Measurements from ENCODE around the gene MSMO1.
"Not testable (repeated sequence)": the region's sequence is repeated elsewhere in the genome, so short reads cannot be mapped to it uniquely, and the experiment has no call there.

MSMO1 gene

GRCh38 chr4:165327211-165328100 is at the start of gene MSMO1:
MSMO1 (plus strand) TSS chr4:165327669; CDS start chr4:165333371, 5,702 bp downstream.
- peak; percentile 97 for DNase-seq (ENCODE audit: low spot score)

- DNase-seq (ENCODE audit: low spot score): not testable (repeated sequence)
These were observed 47.9 kb upstream of the MSMO1 start for GRCh38 chr4:165279531-165279930.

- DNase-seq (ENCODE audit: low spot score): not testable (repeated sequence)
These were observed 42.8 kb upstream of the MSMO1 start for GRCh38 chr4:165284697-165285096.

GRCh38 chr4:165286619-165287340 is 40.7 kb upstream of the MSMO1 start:
- not testable (repeated sequence) for DNase-seq (ENCODE audit: low spot score)

GRCh38 chr4:165288226-165288625 is 39.2 kb upstream of the MSMO1 start:
- DNase-seq (ENCODE audit: low spot score): no peak

GRCh38 chr4:165288639-165289422 is 38.6 kb upstream of the MSMO1 start:
- no peak for DNase-seq (ENCODE audit: low spot score)

- DNase-seq (ENCODE audit: low spot score): no peak
These were observed 38.1 kb upstream of the MSMO1 start for GRCh38 chr4:165289423-165289785.

GRCh38 chr4:165293061-165293460 is 34.4 kb upstream of the MSMO1 start:
- DNase-seq (ENCODE audit: low spot score): no peak

- DNase-seq (ENCODE audit: low spot score): no peak
These were observed 33.4 kb upstream of the MSMO1 start for GRCh38 chr4:165293927-165294649.

- DNase-seq (ENCODE audit: low spot score): no peak
These were observed 32.6 kb upstream of the MSMO1 start for GRCh38 chr4:165294907-165295306.

- no peak for DNase-seq (ENCODE audit: low spot score)
These were observed 29.8 kb upstream of the MSMO1 start for GRCh38 chr4:165297626-165298025.

- DNase-seq (ENCODE audit: low spot score): no peak
These were observed 27.9 kb upstream of the MSMO1 start for GRCh38 chr4:165299399-165300060.

- DNase-seq (ENCODE audit: low spot score): no peak
These were observed 25.6 kb upstream of the MSMO1 start for GRCh38 chr4:165301833-165302232.

GRCh38 chr4:165302658-165303057 is 24.8 kb upstream of the MSMO1 start:
- no peak for DNase-seq (ENCODE audit: low spot score)

GRCh38 chr4:165308166-165308565 is 19.3 kb upstream of the MSMO1 start:
- no peak for DNase-seq (ENCODE audit: low spot score)

- DNase-seq (ENCODE audit: low spot score): no peak
These were observed 18.9 kb upstream of the MSMO1 start for GRCh38 chr4:165308606-165309005.

- DNase-seq (ENCODE audit: low spot score): no peak
These were observed 18.0 kb upstream of the MSMO1 start for GRCh38 chr4:165309456-165309855.

GRCh38 chr4:165312506-165312905 is 15.0 kb upstream of the MSMO1 start:
- DNase-seq (ENCODE audit: low spot score): no peak

- DNase-seq (ENCODE audit: low spot score): no peak
These were observed 8.4 kb upstream of the MSMO1 start for GRCh38 chr4:165319030-165319429.

GRCh38 chr4:165319509-165319908 is 8.0 kb upstream of the MSMO1 start:
- DNase-seq (ENCODE audit: low spot score): no peak

- no peak for DNase-seq (ENCODE audit: low spot score)
These were observed 3.1 kb upstream of the MSMO1 start for GRCh38 chr4:165324236-165324917.

All from LoVo (cell line).